ENCODE measurements around the gene MERTK. TPM values are rescaled to one million over a fixed set of nuclear protein-coding genes. Genes with fewer than 3 reads are reported as not detected.

Gene MERTK
- total RNA-seq, 1 donor from 2014 or later: 4.2 TPM

GRCh38 chr2:112003576-112004252 lies 105.3 kb downstream of the MERTK start:
- H3K27ac ChIP-seq (ENCODE audit: low read depth, low read length): no peak overlapping the region
- no peaks in the 10 kb centered on the region for H3K4me1 ChIP-seq (ENCODE audit: control insufficient read depth in 3 of 3, insufficient read depth in 3 of 3, low read length in 3 of 3)

DNA sequence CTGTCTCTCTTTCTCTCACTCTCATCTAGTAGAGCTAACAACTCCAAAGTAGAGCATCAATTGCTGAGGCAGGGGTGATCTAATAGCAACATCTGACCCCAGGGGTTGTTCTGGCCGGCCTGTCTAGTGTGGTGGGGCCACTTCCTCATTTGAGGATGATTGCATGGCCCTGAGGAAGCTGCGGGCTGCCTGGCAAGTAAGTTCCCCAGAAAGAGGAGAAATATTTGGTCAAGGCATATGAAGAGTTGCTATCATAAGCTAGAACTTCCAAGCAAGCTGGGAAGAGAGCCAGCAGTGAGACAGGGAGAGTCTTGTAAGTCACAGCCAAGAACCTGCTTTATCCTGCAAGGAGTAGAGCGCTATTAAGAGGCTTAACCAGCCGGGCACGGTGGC lies 105.8 kb downstream of the MERTK start:
- Histone ChIP-seq H3K27ac (ENCODE audit: low read depth, low read length) (no peak overlapping the region), H3K36me3 (ENCODE audit: control insufficient read depth in 3 of 3, insufficient read depth in 3 of 3, low read length in 3 of 3) (no peaks in the 10 kb centered on the region), H3K27me3 (ENCODE audit: control insufficient read depth in 3 of 3, insufficient read depth in 3 of 3, low read length in 3 of 3) (no peaks in the 10 kb centered on the region), H3K4me3 (ENCODE audit: low read length in 3 of 3) (no peak overlapping the region), H3K9ac (ENCODE audit: low read depth in 1 of 3, low read length in 3 of 3) (no peak overlapping the region), H3K4me1 (ENCODE audit: control insufficient read depth in 3 of 3, insufficient read depth in 3 of 3, low read length in 3 of 3) (no peaks in the 10 kb centered on the region), H3K9me3 (ENCODE audit: control insufficient read depth in 3 of 3, low read length in 3 of 3) (no peaks in the 10 kb centered on the region)

More at GRCh38 chr2:112003576-112004252, 105.3 kb downstream of the MERTK start:
- Histone ChIP-seq H3K27me3 (ENCODE audit: control insufficient read depth in 3 of 3, insufficient read depth in 3 of 3, low read length in 3 of 3) (no peaks in the 10 kb centered on the region), H3K9me3 (ENCODE audit: control insufficient read depth in 3 of 3, low read length in 3 of 3) (no peaks in the 10 kb centered on the region), H3K4me3 (ENCODE audit: low read length in 3 of 3) (no peak overlapping the region), H3K9ac (ENCODE audit: low read depth in 1 of 3, low read length in 3 of 3) (no peak overlapping the region), H3K36me3 (ENCODE audit: control insufficient read depth in 3 of 3, insufficient read depth in 3 of 3, low read length in 3 of 3) (no peaks in the 10 kb centered on the region)

- Histone ChIP-seq H3K4me1 (ENCODE audit: control insufficient read depth in 3 of 3, insufficient read depth in 3 of 3, low read length in 3 of 3) (no peaks in the 10 kb centered on the region), H3K36me3 (ENCODE audit: control insufficient read depth in 3 of 3, insufficient read depth in 3 of 3, low read length in 3 of 3) (peaks cover 0 to 7% (median 2%) of the 10 kb centered on the region in 3 donors), H3K9me3 (ENCODE audit: control insufficient read depth in 3 of 3, low read length in 3 of 3) (no peaks in the 10 kb centered on the region), H3K27ac (ENCODE audit: low read depth, low read length) (no peak overlapping the region), H3K4me3 (ENCODE audit: low read length in 3 of 3) (no peak overlapping the region), H3K9ac (ENCODE audit: low read depth in 1 of 3, low read length in 3 of 3) (no peak overlapping the region), H3K27me3 (ENCODE audit: control insufficient read depth in 3 of 3, insufficient read depth in 3 of 3, low read length in 3 of 3) (no peaks in the 10 kb centered on the region)
Observed at GRCh38 chr2:112005406-112006075, 107.1 kb downstream of the MERTK start.

- Histone ChIP-seq H3K36me3 (ENCODE audit: control insufficient read depth in 3 of 3, insufficient read depth in 3 of 3, low read length in 3 of 3) (peaks cover 0 to 10% (median 2%) of the 10 kb centered on the region in 3 donors), H3K4me1 (ENCODE audit: control insufficient read depth in 3 of 3, insufficient read depth in 3 of 3, low read length in 3 of 3) (no peaks in the 10 kb centered on the region), H3K9ac (ENCODE audit: low read depth in 1 of 3, low read length in 3 of 3) (no peak overlapping the region), H3K27ac (ENCODE audit: low read depth, low read length) (no peak overlapping the region), H3K4me3 (ENCODE audit: low read length in 3 of 3) (no peak overlapping the region), H3K27me3 (ENCODE audit: control insufficient read depth in 3 of 3, insufficient read depth in 3 of 3, low read length in 3 of 3) (no peaks in the 10 kb centered on the region), H3K9me3 (ENCODE audit: control insufficient read depth in 3 of 3, low read length in 3 of 3) (no peaks in the 10 kb centered on the region)
Observed at GRCh38 chr2:112006076-112006410, 107.6 kb downstream of the MERTK start.

- H3K36me3 ChIP-seq (ENCODE audit: control insufficient read depth in 3 of 3, insufficient read depth in 3 of 3, low read length in 3 of 3): peaks cover 2 to 10% (median 2%) of the 10 kb centered on the region in 3 donors
- H3K9ac ChIP-seq (ENCODE audit: low read depth in 1 of 3, low read length in 3 of 3): no peak overlapping the region
- no peaks in the 10 kb centered on the region for H3K9me3 ChIP-seq (ENCODE audit: control insufficient read depth in 3 of 3, low read length in 3 of 3)
- H3K27ac ChIP-seq (ENCODE audit: low read depth, low read length): no peak overlapping the region
- H3K27me3 ChIP-seq (ENCODE audit: control insufficient read depth in 3 of 3, insufficient read depth in 3 of 3, low read length in 3 of 3): no peaks in the 10 kb centered on the region
- no peak overlapping the region for H3K4me3 ChIP-seq (ENCODE audit: low read length in 3 of 3)
- H3K4me1 ChIP-seq (ENCODE audit: control insufficient read depth in 3 of 3, insufficient read depth in 3 of 3, low read length in 3 of 3): no peaks in the 10 kb centered on the region
Observed at GRCh38 chr2:112007493-112007892, 109.1 kb downstream of the MERTK start.

- Histone ChIP-seq H3K4me3 (ENCODE audit: low read length in 3 of 3) (no peak overlapping the region), H3K27me3 (ENCODE audit: control insufficient read depth in 3 of 3, insufficient read depth in 3 of 3, low read length in 3 of 3) (no peaks in the 10 kb centered on the region), H3K36me3 (ENCODE audit: control insufficient read depth in 3 of 3, insufficient read depth in 3 of 3, low read length in 3 of 3) (peaks cover 2 to 10% (median 2%) of the 10 kb centered on the region in 3 donors), H3K9me3 (ENCODE audit: control insufficient read depth in 3 of 3, low read length in 3 of 3) (no peaks in the 10 kb centered on the region), H3K27ac (ENCODE audit: low read depth, low read length) (no peak overlapping the region), H3K4me1 (ENCODE audit: control insufficient read depth in 3 of 3, insufficient read depth in 3 of 3, low read length in 3 of 3) (no peaks in the 10 kb centered on the region), H3K9ac (ENCODE audit: low read depth in 1 of 3, low read length in 3 of 3) (no peak overlapping the region)
Observed at GRCh38 chr2:112008910-112009485, 110.6 kb downstream of the MERTK start.

DNA sequence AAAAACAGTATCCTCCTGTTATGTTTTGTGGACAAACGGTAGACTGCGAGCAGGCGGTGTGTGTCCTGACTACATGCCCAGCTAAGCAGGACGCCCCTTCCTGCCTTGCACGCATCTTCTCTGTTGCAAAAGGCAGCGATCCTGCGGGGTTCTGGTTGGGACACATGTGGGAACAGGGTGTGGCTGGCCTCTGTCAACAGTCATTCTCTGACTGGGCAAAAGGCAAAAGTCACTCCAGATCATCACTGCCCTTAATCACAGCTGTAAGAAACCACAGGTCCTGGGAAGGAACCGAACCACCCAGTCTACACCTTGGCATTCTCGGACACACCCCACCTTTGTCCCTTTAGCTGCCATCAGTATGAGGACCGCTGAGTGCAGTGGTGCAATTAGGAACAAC lies 112.3 kb downstream of the MERTK start:
- H3K36me3 ChIP-seq (ENCODE audit: control insufficient read depth in 3 of 3, insufficient read depth in 3 of 3, low read length in 3 of 3): peaks cover 2 to 10% (median 2%) of the 10 kb centered on the region in 3 donors
- H3K4me1 ChIP-seq (ENCODE audit: control insufficient read depth in 3 of 3, insufficient read depth in 3 of 3, low read length in 3 of 3): no peaks in the 10 kb centered on the region

DNA sequence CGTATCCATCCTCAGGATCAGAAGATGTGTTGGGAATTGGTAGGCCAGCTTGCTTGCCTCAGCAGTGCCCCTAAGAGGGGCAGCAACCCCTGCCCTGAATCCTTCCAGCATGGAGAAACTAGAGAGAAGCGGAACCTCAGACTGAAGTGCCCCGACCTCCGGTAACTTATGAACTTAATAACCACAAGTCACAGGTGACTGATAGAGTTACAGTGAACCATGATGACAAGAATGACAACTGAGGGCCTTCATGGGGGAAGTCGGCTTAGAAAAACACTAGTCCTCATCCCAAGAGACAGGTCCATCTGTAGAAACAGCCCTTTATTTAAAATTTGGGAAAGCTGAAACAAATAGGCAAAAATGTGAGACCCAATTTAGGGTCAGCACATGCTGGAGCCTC lies 114.1 kb downstream of the MERTK start:
- H3K27me3 ChIP-seq (ENCODE audit: control insufficient read depth in 3 of 3, insufficient read depth in 3 of 3, low read length in 3 of 3): no peaks in the 10 kb centered on the region
- no peaks in the 10 kb centered on the region for H3K9me3 ChIP-seq (ENCODE audit: control insufficient read depth in 3 of 3, low read length in 3 of 3)
- H3K27ac ChIP-seq (ENCODE audit: low read depth, low read length): no peak overlapping the region
- no peak overlapping the region for H3K9ac ChIP-seq (ENCODE audit: low read depth in 1 of 3, low read length in 3 of 3)
- no peak overlapping the region for H3K4me3 ChIP-seq (ENCODE audit: low read length in 3 of 3)
- no peaks in the 10 kb centered on the region for H3K4me1 ChIP-seq (ENCODE audit: control insufficient read depth in 3 of 3, insufficient read depth in 3 of 3, low read length in 3 of 3)
- peaks cover 2 to 10% (median 2%) of the 10 kb centered on the region in 3 donors for H3K36me3 ChIP-seq (ENCODE audit: control insufficient read depth in 3 of 3, insufficient read depth in 3 of 3, low read length in 3 of 3)

More for the DNA sequence above, 112.3 kb downstream of the MERTK start:
- Histone ChIP-seq H3K4me3 (ENCODE audit: low read length in 3 of 3) (no peak overlapping the region), H3K9me3 (ENCODE audit: control insufficient read depth in 3 of 3, low read length in 3 of 3) (no peaks in the 10 kb centered on the region), H3K27me3 (ENCODE audit: control insufficient read depth in 3 of 3, insufficient read depth in 3 of 3, low read length in 3 of 3) (no peaks in the 10 kb centered on the region), H3K9ac (ENCODE audit: low read depth in 1 of 3, low read length in 3 of 3) (no peak overlapping the region), H3K27ac (ENCODE audit: low read depth, low read length) (no peak overlapping the region)

DNA sequence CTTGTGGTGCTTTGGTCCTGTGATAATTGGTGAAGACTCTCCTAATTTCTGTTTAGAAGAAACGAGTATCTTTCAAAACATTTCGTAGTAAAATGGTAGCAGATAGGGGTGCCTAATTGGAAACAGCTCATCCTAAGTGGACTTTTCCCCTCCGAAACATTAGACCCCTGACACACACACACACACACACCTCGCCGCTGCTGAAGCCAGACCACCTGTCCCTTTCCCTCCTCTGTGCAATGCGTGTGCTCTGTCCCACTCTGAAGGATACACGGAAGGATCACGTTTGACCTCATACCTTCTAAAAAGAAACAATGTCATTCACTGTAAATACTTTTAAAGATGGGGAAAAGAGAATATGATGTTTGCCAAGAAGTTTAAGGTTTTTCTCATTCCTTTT lies 120.4 kb downstream of the MERTK start:
- no peaks in the 10 kb centered on the region for H3K9me3 ChIP-seq (ENCODE audit: control insufficient read depth in 3 of 3, low read length in 3 of 3)
- peaks cover 0 to 5% (median 3%) of the 10 kb centered on the region in 3 donors for H3K36me3 ChIP-seq (ENCODE audit: control insufficient read depth in 3 of 3, insufficient read depth in 3 of 3, low read length in 3 of 3)
- H3K4me1 ChIP-seq (ENCODE audit: control insufficient read depth in 3 of 3, insufficient read depth in 3 of 3, low read length in 3 of 3): no peaks in the 10 kb centered on the region
- no peak overlapping the region for H3K27ac ChIP-seq (ENCODE audit: low read depth, low read length)
- H3K27me3 ChIP-seq (ENCODE audit: control insufficient read depth in 3 of 3, insufficient read depth in 3 of 3, low read length in 3 of 3): peaks cover 0 to 4% (median 0%) of the 10 kb centered on the region in 3 donors
- H3K4me3 ChIP-seq (ENCODE audit: low read length in 3 of 3): no peak overlapping the region
- no peak overlapping the region for H3K9ac ChIP-seq (ENCODE audit: low read depth in 1 of 3, low read length in 3 of 3)

GRCh38 chr2:112019569-112019982 lies 121.2 kb downstream of the MERTK start:
- H3K27me3 ChIP-seq (ENCODE audit: control insufficient read depth in 3 of 3, insufficient read depth in 3 of 3, low read length in 3 of 3): peaks cover 0 to 4% (median 0%) of the 10 kb centered on the region in 3 donors
- H3K4me1 ChIP-seq (ENCODE audit: control insufficient read depth in 3 of 3, insufficient read depth in 3 of 3, low read length in 3 of 3): no peaks in the 10 kb centered on the region
- H3K36me3 ChIP-seq (ENCODE audit: control insufficient read depth in 3 of 3, insufficient read depth in 3 of 3, low read length in 3 of 3): peaks cover 0 to 5% (median 3%) of the 10 kb centered on the region in 3 donors
- H3K9ac ChIP-seq (ENCODE audit: low read depth in 1 of 3, low read length in 3 of 3): no peak overlapping the region
- H3K27ac ChIP-seq (ENCODE audit: low read depth, low read length): no peak overlapping the region
- no peak overlapping the region for H3K4me3 ChIP-seq (ENCODE audit: low read length in 3 of 3)
- H3K9me3 ChIP-seq (ENCODE audit: control insufficient read depth in 3 of 3, low read length in 3 of 3): no peaks in the 10 kb centered on the region
